Activated CD4-positive, CD25-positive, alpha-beta regulatory T cell treated with anti-CD3 and anti-CD28 coated beads, Interleukin-2, amount 50 U/mL, for 72 hours (primary cell): ENCODE measurements around the gene ZMIZ1.

ENCODE experiments used
- DNase-seq: peaks from one replicate; pipeline ENCODE4 v3.0.0; 2021

Gene ZMIZ1, protein sequence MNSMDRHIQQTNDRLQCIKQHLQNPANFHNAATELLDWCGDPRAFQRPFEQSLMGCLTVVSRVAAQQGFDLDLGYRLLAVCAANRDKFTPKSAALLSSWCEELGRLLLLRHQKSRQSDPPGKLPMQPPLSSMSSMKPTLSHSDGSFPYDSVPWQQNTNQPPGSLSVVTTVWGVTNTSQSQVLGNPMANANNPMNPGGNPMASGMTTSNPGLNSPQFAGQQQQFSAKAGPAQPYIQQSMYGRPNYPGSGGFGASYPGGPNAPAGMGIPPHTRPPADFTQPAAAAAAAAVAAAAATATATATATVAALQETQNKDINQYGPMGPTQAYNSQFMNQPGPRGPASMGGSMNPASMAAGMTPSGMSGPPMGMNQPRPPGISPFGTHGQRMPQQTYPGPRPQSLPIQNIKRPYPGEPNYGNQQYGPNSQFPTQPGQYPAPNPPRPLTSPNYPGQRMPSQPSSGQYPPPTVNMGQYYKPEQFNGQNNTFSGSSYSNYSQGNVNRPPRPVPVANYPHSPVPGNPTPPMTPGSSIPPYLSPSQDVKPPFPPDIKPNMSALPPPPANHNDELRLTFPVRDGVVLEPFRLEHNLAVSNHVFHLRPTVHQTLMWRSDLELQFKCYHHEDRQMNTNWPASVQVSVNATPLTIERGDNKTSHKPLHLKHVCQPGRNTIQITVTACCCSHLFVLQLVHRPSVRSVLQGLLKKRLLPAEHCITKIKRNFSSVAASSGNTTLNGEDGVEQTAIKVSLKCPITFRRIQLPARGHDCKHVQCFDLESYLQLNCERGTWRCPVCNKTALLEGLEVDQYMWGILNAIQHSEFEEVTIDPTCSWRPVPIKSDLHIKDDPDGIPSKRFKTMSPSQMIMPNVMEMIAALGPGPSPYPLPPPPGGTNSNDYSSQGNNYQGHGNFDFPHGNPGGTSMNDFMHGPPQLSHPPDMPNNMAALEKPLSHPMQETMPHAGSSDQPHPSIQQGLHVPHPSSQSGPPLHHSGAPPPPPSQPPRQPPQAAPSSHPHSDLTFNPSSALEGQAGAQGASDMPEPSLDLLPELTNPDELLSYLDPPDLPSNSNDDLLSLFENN

DNA sequence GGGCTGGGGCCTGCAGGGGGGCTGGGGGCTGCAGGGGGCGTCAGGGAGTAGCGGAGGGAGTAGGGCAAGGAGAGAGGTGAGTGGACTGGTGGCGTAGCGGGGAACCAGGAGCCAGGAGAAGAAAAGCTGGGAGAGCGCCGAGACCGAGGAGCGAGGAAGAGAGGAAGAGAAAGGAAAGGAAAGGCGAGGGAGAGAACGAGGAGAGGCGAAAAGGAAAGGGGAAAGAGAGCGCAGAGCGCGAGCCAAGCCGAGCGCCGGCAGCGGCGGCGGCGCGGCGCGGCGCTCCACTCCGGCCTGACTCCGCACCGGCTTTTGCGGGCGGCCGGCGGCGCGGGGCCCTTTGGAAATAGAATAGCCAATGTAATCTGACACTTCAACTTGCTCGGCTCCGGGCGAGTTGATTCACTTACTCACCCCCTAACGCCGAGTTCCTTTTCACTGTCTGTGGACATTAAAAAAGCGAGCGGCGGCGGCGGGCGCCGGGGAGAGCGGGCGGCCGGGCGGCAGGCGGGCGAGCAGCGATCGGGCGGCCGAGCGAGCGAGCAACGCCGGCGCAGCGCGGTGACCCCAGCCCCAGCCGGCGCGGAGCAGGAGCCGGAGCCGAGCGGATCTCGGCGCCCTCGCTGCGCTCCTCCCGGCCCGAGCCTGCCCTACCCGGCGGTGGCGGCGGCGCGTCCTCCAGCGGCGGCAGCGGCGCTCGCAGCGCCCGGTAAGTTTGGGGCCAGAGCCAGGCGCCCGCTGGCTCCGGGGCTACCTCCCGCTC is at the start of gene ZMIZ1:
TSS of gene ZMIZ1 (plus strand) at position 405 of the 763 bp plus-strand sequence. CDS start 132,667 bp downstream, outside the sequence.
- peak; percentile 76 for DNase-seq

DNA sequence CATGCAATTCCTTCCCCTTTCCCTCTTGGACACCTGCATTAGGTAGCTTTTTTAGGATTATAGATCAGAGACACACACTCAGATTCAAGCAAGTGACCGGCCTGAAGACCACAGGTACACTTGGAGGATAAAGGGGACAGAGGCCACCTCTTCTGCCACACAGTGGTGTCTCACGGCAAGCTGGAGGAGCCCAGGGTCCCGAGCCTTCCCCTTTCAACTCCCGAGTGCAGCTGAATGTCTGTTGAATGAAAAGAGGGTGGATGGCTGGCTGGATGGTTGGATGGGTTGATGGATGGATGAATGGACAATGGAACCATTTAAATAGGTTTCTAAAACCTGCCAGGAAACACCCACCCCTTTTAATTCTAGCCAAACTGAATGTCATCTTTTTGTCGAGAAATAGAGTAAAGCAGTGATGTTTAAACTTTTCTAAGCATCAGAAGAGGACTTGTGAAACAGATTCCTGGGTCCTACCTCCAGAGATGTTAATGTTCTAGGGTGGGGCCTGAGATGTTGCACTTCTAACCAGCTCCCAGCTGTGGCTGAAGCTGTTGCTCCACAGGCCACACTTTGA is 49.2 kb upstream of the ZMIZ1 start:
- no peak for DNase-seq

- DNase-seq = no peak
Observed at GRCh38 chr10:79020015-79020491, 48.7 kb upstream of the ZMIZ1 start.

GRCh38 chr10:79020605-79021004 is 48.2 kb upstream of the ZMIZ1 start:
- no peak for DNase-seq

DNA sequence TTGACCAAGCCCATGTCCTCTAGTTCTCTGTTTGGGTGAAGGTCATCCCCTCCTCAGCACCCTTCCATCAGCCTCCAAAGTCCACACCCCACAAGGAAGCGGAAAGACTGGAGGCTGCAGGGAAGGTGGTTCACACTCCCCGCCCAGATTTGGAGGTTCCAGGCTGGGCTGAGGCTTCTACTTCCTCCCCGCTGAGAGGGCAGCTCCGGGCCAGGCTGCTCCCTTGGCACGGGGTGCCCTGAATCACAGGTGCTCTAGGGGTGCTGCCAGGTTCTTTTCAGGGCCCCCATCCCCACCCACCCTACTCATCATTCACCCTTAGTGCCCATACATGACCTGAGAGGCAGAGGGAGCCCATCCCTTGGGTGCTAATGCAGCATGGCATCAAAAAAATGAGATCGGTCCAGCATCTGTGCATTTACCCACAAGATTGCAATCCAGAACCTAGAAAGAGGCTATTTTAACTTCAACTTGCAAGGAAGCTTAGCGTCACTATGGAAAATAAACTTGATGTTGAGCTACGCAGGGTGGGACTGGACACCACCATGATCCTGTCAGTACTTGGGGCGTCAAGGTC is 47.3 kb upstream of the ZMIZ1 start:
- no peak for DNase-seq

GRCh38 chr10:79021948-79022499 is 46.7 kb upstream of the ZMIZ1 start:
- no peak for DNase-seq

- DNase-seq = no peak
Observed at GRCh38 chr10:79022565-79023230, 46.1 kb upstream of the ZMIZ1 start.

- DNase-seq = no peak
Observed at GRCh38 chr10:79023240-79024162, 45.3 kb upstream of the ZMIZ1 start.

DNA sequence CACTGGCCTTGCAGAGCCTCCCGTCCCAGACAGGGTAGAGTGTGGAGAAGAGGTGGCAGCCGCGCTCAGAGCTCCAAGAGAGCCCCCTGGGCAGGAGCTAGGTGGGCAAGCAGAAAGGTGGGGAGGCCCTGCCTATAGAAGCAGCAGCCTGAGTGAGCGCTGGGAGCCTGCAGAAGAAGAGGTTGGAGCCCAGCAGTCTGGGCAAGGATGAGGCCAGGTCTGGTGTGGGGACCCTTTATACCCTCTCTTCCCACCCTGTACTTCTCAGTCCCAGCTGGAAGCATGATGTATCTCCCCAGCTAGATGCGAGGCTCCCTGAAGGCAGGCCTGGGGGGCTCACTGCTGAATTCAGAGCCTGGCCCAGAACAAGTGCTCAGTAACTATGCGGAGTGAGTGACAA is 44.5 kb upstream of the ZMIZ1 start:
- DNase-seq = no peak

- DNase-seq = peak; percentile 24
Observed at GRCh38 chr10:79024720-79025198, 44.0 kb upstream of the ZMIZ1 start.

GRCh38 chr10:79025199-79025832 is 43.5 kb upstream of the ZMIZ1 start:
- DNase-seq = peak; percentile 35

DNA sequence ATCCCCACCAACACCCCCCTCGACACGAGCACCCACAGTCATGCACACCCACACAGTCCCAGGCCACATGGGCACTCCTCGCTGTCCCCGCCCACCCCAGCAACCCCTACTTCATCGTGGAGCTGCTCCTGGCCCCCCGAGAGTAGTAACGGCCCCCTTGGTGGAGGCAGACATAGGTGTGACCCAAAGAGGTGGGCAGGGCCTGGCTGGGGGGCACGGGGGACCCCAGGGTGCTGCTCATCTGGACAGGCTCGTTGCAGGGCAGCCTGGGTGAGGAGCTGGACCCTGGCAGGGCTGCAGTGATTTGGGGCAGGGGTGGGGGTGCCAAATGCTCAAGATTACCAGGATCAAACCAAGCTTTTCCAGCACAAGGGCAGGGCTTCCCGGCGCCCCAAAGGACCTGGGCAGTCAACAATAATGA is 42.4 kb upstream of the ZMIZ1 start:
- DNase-seq = peak; percentile 27

DNA sequence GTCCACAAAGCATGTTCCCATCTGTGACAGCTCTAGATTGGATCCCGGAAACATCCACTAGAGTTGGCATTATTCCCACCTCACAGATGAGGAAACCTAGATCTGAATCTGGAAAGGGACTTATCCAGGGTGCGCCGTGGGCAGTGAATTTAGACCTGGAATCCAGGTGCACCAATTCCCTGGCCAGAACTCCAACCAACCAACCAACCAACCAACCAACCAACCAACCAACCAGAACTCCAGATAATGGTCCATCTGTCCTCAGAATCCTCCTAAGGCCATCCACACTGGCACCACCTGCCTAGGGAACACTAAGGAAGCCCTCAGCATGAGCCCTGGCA is 42.0 kb upstream of the ZMIZ1 start:
- DNase-seq = peak; percentile 1

GRCh38 chr10:79027147-79028055 is 41.4 kb upstream of the ZMIZ1 start:
- peak; percentile 28 for DNase-seq

- no peak for DNase-seq
Observed at GRCh38 chr10:79028056-79028430, 40.7 kb upstream of the ZMIZ1 start.

- DNase-seq = peak; percentile 12
Observed at GRCh38 chr10:79028451-79029010, 40.2 kb upstream of the ZMIZ1 start.

GRCh38 chr10:79029478-79030390 is 39.0 kb upstream of the ZMIZ1 start:
- DNase-seq = peak; percentile 17
